Effector CD4-positive, alpha-beta T cell (primary cell): Measurements from ENCODE around the gene SLC7A1.

Source experiments
- DNase-seq: peaks from one replicate; pipeline ENCODE4 v3.0.0-alpha.2; 2020

Gene SLC7A1

DNA sequence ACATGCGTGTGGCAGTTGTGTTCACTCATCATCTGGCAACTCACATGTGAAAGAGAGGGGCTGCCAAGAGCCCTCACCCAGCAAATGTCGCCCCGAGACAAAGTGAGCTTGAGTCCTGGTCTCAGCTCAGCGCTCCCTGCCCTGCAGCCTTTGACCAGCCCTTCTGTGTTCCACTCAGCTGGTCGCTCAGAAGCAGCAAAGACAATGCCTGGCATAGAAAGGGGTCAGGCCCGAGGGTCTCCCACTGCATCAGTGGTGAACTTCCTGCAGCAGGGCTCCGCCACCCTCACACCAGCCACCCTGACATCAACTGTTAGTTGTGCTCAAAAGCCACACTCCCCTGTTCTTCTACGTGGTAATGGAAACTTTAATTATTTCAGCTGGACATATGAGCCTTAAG is 68.0 kb downstream of the SLC7A1 start:
- no peak for DNase-seq

- no peak for DNase-seq
These were observed 68.7 kb downstream of the SLC7A1 start for GRCh38 chr13:29526741-29527140.

GRCh38 chr13:29525757-29526156 is 69.7 kb downstream of the SLC7A1 start:
- DNase-seq, result no peak

GRCh38 chr13:29524641-29525040 is 70.8 kb downstream of the SLC7A1 start:
- no peak for DNase-seq

GRCh38 chr13:29524176-29524575 is 71.3 kb downstream of the SLC7A1 start:
- no peak for DNase-seq

DNA sequence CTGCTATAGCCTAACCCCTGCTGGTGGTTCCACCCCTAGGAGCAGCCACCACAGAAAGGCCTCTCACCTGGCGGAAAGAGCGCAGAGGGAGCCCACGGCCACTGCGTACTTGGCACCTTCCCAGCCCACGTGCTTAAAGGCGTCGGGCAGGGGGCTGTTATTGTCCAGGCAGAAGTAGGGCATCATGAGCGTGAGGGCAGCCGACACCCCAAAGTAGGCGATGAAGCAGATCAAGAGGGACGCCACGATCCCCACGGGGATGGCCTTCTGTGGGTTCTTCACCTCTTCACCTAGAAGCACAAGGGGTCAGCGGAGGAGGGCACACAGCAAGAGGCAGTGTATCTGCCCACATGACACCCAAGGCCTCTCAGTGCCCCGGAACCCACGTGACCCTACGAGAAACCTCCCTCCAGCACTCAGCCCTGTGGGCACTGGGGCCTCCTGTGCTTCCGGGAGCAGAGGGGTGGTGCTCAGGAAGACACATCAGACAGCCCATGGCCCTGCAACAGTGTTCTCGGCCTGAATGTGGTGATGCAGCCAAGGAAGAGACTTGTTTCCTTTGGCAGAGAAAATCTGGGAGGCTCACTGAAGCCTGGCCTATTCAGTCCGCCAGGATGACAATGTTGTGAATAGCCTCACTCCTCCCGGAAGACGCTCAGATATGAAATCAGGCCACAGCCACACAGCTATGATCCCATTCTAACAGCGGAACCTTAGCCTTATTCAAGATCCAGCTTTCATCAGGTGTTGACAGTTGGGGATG is 72.1 kb downstream of the SLC7A1 start:
- DNase-seq, result no peak

- no peak for DNase-seq
These were observed 73.3 kb downstream of the SLC7A1 start for GRCh38 chr13:29522044-29522685.

- no peak for DNase-seq
These were observed 74.2 kb downstream of the SLC7A1 start for GRCh38 chr13:29521336-29521735.

DNA sequence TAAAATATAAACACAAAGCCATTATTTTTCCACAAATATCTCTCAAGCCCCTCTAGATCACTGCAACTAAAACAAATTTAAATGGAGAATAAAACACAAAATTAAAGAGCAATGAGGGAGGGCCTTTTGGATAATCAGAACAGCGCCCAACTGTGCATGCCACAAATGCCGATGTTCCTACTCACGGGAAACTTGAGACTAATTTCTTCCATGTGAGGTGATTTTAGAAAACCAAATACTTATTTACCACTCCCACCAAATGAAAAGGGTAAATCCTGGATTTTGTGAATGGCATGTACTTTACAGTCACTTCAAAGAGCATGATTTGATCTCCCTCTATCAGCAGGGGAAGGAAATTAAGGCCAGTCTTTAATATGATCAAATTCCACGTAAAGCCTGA is 74.8 kb downstream of the SLC7A1 start:
- no peak for DNase-seq

DNA sequence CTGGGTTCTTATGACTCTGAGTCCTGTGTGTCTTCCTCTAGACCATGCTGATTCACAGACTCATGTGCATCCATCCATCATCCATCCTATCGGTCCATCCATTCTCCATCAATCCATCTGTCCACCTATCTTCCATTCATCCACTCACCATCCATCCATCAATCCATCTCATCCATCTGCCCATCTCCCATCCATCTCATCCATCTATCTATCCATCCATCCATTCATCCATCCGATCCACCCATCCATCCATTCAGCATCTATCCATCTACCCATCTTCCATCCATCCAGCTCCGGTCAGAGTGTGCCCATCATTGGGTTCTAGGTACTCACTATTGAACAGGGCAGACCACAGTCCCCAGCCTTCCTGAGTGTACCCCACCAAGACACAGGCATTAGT is 75.6 kb downstream of the SLC7A1 start:
- no peak for DNase-seq

DNA sequence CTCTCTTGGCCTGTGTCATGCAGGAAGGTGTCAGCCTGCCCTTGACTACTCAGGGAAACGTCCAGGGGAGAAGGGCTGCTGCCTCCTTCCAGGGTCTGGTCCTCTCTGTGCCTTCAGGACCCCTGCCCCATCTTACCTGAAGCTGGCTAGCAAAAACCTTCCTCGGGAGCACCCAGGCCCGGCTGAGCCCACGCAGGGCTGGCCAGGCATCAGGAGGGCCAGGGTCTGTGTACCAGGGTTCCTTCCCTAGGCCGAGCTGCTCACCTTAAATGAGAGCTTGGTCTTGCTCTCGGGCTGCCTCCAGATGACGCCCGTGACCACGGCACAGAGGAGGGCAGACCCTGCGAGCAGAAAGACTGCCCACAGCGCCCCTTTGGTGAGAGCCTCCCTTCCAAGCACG is 78.6 kb downstream of the SLC7A1 start:
- no peak for DNase-seq

DNA sequence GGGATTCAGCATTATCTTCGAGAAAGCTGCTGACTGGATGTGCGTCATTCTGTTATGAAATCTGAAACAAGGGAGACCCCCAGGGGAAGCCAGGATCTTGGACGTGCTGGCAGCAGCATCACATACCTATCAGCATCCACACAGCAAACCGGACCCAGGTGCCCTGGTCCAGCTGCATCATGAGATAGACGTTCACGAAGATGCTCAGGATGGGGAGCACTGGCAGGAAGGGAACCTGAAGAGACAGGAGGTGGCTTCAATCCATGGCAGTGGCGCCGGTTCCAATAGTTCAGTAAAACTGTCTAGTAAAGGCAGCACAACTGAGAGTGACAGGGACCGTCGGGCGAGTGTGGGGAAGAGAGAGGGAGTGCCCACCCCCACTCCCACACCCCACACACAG is 79.5 kb downstream of the SLC7A1 start:
- DNase-seq, result no peak

DNA sequence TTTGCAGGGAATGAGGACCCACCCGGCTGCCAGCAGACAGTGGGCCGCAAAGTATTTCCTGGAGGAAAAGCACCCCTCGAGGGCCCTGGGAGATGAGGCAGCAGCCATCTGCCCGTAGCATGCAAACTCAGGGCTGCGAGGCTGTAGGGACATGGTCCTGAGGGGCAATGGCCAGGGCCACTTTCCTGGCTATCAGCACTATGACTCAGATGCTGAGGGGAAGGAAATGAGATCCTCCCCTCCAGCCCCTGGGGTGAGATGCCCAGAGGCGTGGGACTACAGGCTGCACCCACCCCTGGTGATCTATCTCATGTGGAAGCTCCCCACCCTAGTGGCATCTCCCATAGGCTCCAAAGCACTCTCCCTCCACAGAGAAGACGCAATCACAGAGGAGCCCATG is 80.1 kb downstream of the SLC7A1 start:
- no peak for DNase-seq

DNA sequence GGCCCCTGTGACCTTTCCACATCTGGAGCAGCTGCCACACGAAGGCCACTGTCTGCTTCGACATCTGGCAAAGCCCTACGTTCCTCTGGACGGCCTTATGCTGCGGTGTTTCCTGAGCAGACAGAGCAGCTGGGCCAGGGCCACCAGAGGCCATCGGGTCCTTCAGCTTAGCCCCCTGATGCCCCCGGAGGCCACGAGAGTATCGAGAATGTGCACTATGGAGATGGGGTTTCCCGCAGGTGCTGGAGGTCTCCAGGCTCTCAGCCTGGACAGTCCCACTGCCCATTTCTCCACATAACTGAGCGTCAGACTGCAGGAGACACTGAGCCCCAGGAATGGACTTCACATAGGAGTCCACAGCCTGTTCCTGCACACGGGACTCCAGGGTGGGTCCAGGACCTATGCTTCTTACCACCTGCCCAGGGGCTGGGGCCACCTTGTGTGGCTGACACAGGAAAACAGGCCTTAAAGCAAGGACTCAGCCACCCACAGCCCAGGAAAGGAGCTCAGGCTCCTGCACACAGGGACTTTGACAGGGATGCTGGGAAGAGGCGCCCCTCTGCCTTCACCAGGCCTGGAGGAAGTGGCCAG is 80.7 kb downstream of the SLC7A1 start:
- DNase-seq, result no peak

DNA sequence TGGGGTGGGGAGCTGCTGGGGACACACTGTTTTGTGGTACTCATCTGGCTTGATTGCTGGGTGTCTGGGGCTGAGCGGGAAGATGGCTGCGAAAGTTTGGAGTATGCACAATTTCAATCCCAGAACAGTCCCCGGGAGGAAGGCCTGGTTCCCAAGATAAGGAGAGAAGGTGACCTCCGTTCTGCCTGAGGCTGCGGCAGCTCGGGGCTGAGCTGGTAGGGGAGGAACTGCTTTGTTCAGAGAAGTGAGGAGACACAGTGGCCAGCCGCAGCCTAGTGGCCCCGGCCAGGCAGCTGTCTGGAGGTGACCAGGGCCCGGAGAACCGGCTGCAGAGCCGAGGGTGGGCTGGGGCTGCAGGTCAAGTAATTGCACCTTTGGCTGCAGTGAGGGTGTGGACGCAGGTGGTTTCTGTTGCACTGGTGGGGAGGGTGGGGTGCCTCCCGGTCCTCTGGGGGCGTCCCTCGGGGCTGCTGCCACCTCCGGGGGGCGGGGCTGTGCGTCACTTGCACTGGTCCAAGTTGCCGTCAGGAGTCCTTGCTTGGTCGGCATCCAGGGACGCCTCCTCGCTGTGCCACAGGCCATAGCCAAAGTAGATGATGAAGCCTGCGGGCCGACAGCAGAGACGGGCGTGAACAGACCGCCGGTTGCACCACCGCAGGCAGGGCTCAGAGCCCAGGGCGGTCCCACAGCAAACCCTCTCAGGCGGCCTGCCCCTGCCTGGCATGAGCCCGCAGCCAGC is 81.3 kb downstream of the SLC7A1 start:
- DNase-seq, result no peak

DNA sequence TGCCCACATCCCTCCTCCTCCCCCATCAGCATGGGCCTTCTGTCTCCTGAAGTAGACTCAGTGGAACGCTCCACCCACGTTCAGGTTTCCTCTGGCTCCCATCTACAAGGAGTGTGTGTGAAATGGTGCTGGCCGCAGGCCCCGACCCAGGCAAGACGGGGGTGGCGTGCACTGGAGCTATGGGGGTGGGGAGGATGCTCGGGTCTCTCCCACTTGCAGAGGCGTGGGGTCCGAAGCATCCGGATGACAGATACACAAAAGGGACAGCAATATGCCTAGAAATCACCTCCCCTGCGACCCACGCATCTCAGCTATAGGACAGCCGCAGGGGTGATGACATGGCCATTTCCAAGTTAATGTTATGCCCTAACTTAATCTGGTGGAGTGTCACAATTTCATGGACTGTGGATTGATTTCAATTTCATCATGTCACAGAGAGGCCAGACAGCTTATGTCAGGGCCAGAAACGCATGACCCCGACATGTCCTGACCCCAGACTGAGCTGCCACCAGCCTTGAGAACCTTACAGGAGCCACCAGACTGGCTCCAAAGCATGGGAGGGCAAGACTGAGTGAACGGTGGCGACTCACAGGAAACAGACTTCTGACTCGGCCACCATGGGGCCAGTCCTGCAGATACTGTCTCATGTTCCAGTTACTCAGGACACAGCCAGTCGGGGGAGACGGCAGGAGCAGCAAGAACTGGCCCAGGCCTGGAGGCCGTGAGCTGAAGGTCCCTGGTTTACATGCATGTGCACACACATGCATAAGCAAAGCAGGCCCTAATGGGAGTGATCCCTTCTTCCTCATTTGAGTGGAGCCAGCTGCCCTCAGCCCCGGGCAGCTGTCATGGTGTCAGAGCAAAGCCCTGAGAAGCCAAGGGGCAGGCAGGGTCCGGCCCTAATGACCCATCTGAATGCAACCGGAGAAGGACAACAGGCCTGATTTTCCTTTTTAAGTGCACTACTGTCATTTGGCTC is 82.2 kb downstream of the SLC7A1 start:
- no peak for DNase-seq

- no peak for DNase-seq
These were observed 83.5 kb downstream of the SLC7A1 start for GRCh38 chr13:29511980-29512379.

DNA sequence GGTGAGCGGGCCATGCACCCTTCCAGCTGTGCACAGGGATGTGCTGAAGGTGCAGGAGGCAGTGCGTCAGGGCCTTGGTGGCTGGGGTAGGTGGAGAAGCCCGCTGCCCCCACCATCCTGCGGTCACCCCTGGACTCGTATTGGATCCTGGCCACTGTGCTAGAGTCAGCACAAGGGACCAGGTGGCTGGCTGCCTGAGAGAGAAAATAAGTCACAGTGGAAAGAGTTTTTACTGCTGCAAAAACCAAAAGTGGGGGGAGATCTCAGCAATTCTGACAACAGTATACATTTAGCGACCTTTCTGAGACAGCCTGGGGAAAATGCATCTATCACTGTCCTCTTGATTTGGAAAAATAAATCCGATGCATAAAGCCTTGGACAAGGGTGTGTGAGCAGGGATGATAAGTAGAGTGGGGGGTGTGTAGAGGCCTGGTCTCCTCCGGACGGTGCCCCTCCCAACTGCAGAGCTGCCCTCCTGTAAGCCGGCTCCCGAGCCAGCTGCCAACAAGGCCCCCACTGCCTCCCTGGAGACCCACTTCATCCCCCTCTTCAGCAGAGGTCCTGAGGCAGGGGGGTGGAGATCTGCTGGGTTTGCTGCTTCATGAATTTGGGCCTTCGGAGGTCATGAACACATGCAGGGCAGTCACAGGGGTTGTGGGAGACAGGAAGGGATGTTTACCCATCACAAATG is 84.2 kb downstream of the SLC7A1 start:
- no peak for DNase-seq

DNA sequence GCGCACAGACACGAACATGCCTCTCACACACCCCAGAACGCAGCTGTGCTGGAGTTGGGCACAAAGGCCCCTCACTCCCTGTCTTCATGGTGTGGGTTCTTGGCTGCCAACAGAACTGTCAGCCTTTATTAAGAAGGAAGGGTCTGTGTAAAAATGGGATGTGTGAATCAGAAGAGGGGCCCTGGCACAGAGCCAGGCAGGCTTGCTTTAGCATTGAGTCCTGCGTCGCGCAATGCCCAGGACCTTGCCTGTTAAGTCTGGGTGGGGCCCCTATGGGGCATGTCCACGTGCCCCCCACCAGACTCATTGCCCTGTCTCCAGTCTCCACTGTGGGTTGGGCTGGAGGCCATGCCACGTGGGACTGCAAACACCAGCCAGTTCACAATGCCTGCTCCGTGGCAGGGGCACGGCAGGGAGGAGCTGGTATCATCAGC is 84.8 kb downstream of the SLC7A1 start:
- no peak for DNase-seq

- no peak for DNase-seq
These were observed 85.4 kb downstream of the SLC7A1 start for GRCh38 chr13:29509999-29510589.

- DNase-seq, result no peak
These were observed 86.6 kb downstream of the SLC7A1 start for GRCh38 chr13:29508876-29509252.
